Measurements from ENCODE around the gene CCDC178.
A peak's percentile ranks its signal among the peaks of the same experiment; 100 is the strongest.

CCDC178 gene

GRCh38 chr18:33135951-33136660, 304.4 kb downstream of the CCDC178 start:
- DNase-seq (ENCODE audit: extremely low spot score): no peak
- TF ChIP-seq FOXK2 (IDR thresholded peaks at IDR 0.05) (no peak), SP1 (IDR thresholded peaks at IDR 0.05) (no peak), FOXA1 (IDR thresholded peaks at IDR 0.05) (no peak)
- ChIA-PET CTCF (interaction anchor here (0.5 to 1.2 kb wide), 3 partner anchors 45 to 727 kb away, joined by 3 read pairs; no protein-coding TSS in a partner anchor), POLR2A (no interaction called here)

- CTCF ChIA-PET: interaction anchor here (0.6 kb wide), 1 partner anchor 80 kb away, joined by 3 read pairs; no protein-coding TSS in a partner anchor
- TF ChIP-seq SUZ12 (IDR thresholded peaks at IDR 0.05): no peak
- TF ChIP-seq ZNF384 (IDR thresholded peaks at IDR 0.05): no peak
- TF ChIP-seq FOXM1 (IDR thresholded peaks at IDR 0.05; ENCODE audit: borderline replicate concordance): no peak
- TF ChIP-seq FOXA1 (IDR thresholded peaks at IDR 0.05): no peak
- TF ChIP-seq ARNT (IDR thresholded peaks at IDR 0.05): no peak
- no peak for TF ChIP-seq FOXK2 (IDR thresholded peaks at IDR 0.05)
- POLR2A ChIA-PET: no interaction called here
- DNase-seq (ENCODE audit: extremely low spot score): no peak
Measured at GRCh38 chr18:33132657-33133056, 307.9 kb downstream of the CCDC178 start.

DNA sequence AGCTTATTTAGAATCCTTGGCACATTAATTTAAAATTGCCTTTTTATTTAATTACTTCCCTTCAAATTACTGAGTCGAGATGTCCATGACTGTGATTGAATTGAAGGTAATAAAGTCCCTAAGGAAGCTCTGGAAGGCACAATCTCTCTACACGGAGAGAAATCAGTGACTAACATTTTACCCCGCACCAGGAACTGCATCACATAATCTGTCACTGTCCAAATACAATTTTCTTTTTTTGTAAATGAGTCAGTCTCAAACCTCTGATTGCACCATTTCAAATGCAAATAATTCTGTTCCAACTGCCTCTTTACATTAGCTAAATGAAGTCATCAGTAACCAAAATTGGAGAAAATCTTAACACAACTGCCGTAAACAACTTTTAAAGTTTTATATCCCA, 311.9 kb downstream of the CCDC178 start:
- no peak for TF ChIP-seq ELF4 (IDR thresholded peaks at IDR 0.05)
- no peak for TF ChIP-seq ZNF384 (IDR thresholded peaks at IDR 0.05)
- TF ChIP-seq ARNT (IDR thresholded peaks at IDR 0.05): no peak
- no peak for TF ChIP-seq FOXK2 (IDR thresholded peaks at IDR 0.05)
- no peak for TF ChIP-seq SP1 (IDR thresholded peaks at IDR 0.05)
- no peak for TF ChIP-seq SUZ12 (IDR thresholded peaks at IDR 0.05)
- TF ChIP-seq BHLHE40 (IDR thresholded peaks at IDR 0.05; ENCODE audit: borderline replicate concordance): no peak
- no peak for TF ChIP-seq L3MBTL2 (conservative IDR thresholded peaks at IDR 0.05)
- no peak for TF ChIP-seq FOXA1 (IDR thresholded peaks at IDR 0.05)
- TF ChIP-seq FOXM1 (IDR thresholded peaks at IDR 0.05; ENCODE audit: borderline replicate concordance): no peak
- TF ChIP-seq LEF1 (IDR thresholded peaks at IDR 0.05; ENCODE audit: borderline replicate concordance): no peak
- TF ChIP-seq NFRKB (IDR thresholded peaks at IDR 0.05): no peak
- TF ChIP-seq, protein P1, sequence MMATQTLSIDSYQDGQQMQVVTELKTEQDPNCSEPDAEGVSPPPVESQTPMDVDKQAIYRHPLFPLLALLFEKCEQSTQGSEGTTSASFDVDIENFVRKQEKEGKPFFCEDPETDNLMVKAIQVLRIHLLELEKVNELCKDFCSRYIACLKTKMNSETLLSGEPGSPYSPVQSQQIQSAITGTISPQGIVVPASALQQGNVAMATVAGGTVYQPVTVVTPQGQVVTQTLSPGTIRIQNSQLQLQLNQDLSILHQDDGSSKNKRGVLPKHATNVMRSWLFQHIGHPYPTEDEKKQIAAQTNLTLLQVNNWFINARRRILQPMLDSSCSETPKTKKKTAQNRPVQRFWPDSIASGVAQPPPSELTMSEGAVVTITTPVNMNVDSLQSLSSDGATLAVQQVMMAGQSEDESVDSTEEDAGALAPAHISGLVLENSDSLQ (IDR thresholded peaks at IDR 0.05): no peak
- TF ChIP-seq TARDBP (IDR thresholded peaks at IDR 0.05): no peak
- no peak for TF ChIP-seq CTBP1 (IDR thresholded peaks at IDR 0.05; ENCODE audit: borderline replicate concordance)
- no peak for TF ChIP-seq HDGF (IDR thresholded peaks at IDR 0.05; ENCODE audit: borderline replicate concordance)
- no peak for DNase-seq (ENCODE audit: extremely low spot score)
- CTCF ChIA-PET: no interaction called here
- POLR2A ChIA-PET: no interaction called here

DNA sequence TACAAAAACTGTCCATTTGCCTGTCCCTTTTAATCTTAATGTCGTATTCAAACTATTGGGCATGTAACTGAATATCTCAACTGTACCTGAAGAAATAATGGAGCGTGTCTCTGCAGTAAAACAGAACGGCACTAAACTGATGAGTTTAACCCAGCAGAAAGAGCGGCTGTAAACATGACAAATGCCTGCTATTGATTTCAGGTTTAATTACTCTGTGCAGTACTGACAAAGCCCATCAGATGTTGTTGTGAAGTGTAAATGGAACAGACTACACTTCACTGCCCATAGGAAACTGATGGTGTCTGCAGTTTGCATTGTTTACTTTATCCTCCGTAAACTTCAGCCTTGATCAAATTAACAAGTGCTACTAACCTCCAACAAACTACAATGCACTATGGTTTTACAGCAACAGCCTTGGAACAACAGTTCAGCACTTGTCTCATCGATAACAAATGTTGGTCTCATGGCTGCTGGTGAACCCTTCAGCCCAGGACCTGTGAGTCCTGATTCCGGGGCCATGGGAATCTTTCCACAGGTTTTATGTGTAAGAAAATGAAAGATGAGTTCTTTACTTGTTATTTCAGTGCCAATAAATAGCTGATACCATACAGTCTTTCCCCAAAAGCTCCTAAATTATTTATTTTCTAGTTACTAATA, 316.5 kb downstream of the CCDC178 start:
- TF ChIP-seq, protein P1 (IDR thresholded peaks at IDR 0.05): peak; percentile 75
- no peak; the same call in 1 of the 2 replicates for TF ChIP-seq CTBP1 (IDR thresholded peaks at IDR 0.05; ENCODE audit: borderline replicate concordance)
- ChIA-PET CTCF (no interaction called here), POLR2A (no interaction called here)
- DNase-seq (ENCODE audit: extremely low spot score): peak; percentile 42

- ChIA-PET CTCF (no interaction called here), POLR2A (no interaction called here)
- TF ChIP-seq FOXA1 (IDR thresholded peaks at IDR 0.05) (no peak), ELF4 (IDR thresholded peaks at IDR 0.05) (no peak), ZNF384 (IDR thresholded peaks at IDR 0.05) (no peak), FOXM1 (IDR thresholded peaks at IDR 0.05; ENCODE audit: borderline replicate concordance) (no peak), SP1 (IDR thresholded peaks at IDR 0.05) (no peak)
- DNase-seq (ENCODE audit: extremely low spot score): no peak
Measured at GRCh38 chr18:33116376-33116775, 324.1 kb downstream of the CCDC178 start.

DNA sequence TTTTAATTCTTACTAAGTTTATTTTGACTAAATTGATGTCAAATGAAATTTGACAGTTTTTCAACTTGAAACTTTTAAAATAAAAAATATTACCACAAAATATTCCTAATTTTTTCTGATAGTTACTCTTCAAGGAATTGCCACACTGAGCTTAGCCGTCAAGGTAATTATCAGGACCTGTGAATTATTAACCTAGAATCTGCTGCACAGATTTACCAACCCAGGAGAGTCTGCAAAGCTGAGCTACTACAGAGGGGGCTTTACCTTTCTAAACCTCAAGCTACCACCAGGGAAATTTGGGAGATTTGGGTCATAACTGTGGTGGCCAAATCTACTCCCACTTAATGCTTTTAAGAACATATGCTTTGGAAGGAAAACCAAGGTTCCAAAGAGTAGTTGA, 324.6 kb downstream of the CCDC178 start:
- ChIA-PET POLR2A (no interaction called here), CTCF (interaction anchor here (1.5 kb wide), 1 partner anchor 86 kb away, joined by 3 read pairs; no protein-coding TSS in a partner anchor)
- TF ChIP-seq ELF4 (IDR thresholded peaks at IDR 0.05) (no peak), FOXA1 (IDR thresholded peaks at IDR 0.05) (no peak), L3MBTL2 (conservative IDR thresholded peaks at IDR 0.05) (no peak), LEF1 (IDR thresholded peaks at IDR 0.05; ENCODE audit: borderline replicate concordance) (no peak), ARNT (IDR thresholded peaks at IDR 0.05) (no peak), SP1 (IDR thresholded peaks at IDR 0.05) (no peak), SUZ12 (IDR thresholded peaks at IDR 0.05) (no peak), FOXM1 (IDR thresholded peaks at IDR 0.05; ENCODE audit: borderline replicate concordance) (no peak), BHLHE40 (IDR thresholded peaks at IDR 0.05; ENCODE audit: borderline replicate concordance) (no peak), ZNF384 (IDR thresholded peaks at IDR 0.05) (no peak), CTBP1 (IDR thresholded peaks at IDR 0.05; ENCODE audit: borderline replicate concordance) (no peak), NFRKB (IDR thresholded peaks at IDR 0.05) (no peak), TARDBP (IDR thresholded peaks at IDR 0.05) (no peak), HDGF (IDR thresholded peaks at IDR 0.05; ENCODE audit: borderline replicate concordance) (no peak), FOXK2 (IDR thresholded peaks at IDR 0.05) (no peak)
- TF ChIP-seq, protein P1 (IDR thresholded peaks at IDR 0.05): no peak
- no peak for DNase-seq (ENCODE audit: extremely low spot score)

Data from HEK293T (cell line).